ENCODE measurements around the gene PTGES3L.

PTGES3L gene

DNA sequence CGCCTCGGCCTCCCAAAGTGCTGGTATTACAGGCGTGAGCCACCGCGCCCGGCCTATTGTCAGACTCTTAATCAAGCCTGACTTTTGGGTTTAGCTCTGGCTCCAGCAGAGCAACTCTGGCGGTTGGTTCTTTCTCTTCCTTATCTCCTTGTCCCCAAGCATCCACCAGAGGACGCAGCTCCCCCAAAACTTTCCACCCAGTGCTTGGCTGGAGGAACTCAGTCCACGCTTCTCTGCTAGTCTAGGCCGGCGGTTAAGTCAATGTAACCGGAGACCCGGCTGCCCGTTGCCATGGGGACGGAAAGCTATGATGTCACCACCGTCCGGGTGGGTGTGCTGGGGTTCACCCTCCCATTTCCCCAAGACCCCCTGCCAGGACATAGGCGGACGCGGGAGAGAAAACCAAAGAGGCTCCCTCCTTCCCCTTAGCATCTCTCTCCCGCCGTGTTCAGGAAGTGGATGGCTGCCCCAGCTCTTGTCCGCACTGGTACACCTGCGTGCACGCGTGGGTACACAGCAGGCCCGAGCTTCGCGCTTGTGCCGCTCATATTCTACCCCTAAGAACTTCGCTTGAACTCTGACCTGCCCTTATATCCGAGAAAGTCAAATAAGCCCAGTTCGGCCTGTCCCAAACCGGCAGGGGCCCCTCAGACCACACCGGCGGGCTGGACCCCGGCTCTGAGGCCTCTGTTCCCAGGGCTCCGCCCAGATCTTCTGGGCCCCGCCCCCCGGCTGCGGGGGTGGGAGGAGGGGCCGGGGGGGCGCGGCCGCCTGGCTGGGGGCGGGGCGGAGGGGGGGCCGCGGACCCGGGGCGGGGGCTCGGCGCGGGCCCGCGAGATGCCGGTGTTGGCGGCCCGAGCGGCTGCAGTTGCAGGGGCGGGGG is 44.8 kb upstream of the PTGES3L start, which contains the start of gene RND2:
Gene RND2 (plus strand): TSS at position 825 of the 883 bp plus-strand sequence. CDS start 117 bp downstream, outside the sequence.
- TF ChIP-seq, protein P1, sequence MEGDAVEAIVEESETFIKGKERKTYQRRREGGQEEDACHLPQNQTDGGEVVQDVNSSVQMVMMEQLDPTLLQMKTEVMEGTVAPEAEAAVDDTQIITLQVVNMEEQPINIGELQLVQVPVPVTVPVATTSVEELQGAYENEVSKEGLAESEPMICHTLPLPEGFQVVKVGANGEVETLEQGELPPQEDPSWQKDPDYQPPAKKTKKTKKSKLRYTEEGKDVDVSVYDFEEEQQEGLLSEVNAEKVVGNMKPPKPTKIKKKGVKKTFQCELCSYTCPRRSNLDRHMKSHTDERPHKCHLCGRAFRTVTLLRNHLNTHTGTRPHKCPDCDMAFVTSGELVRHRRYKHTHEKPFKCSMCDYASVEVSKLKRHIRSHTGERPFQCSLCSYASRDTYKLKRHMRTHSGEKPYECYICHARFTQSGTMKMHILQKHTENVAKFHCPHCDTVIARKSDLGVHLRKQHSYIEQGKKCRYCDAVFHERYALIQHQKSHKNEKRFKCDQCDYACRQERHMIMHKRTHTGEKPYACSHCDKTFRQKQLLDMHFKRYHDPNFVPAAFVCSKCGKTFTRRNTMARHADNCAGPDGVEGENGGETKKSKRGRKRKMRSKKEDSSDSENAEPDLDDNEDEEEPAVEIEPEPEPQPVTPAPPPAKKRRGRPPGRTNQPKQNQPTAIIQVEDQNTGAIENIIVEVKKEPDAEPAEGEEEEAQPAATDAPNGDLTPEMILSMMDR (conservative IDR thresholded peaks at IDR 0.05; ENCODE audit: low read depth, low read length): peak; percentile 86
- peak within 1 kb of the TSS; percentile 74 for H3K4me3 ChIP-seq (ENCODE audit: low read length)
- peak; percentile 75 for DNase-seq (ENCODE audit: low read depth)

DNA sequence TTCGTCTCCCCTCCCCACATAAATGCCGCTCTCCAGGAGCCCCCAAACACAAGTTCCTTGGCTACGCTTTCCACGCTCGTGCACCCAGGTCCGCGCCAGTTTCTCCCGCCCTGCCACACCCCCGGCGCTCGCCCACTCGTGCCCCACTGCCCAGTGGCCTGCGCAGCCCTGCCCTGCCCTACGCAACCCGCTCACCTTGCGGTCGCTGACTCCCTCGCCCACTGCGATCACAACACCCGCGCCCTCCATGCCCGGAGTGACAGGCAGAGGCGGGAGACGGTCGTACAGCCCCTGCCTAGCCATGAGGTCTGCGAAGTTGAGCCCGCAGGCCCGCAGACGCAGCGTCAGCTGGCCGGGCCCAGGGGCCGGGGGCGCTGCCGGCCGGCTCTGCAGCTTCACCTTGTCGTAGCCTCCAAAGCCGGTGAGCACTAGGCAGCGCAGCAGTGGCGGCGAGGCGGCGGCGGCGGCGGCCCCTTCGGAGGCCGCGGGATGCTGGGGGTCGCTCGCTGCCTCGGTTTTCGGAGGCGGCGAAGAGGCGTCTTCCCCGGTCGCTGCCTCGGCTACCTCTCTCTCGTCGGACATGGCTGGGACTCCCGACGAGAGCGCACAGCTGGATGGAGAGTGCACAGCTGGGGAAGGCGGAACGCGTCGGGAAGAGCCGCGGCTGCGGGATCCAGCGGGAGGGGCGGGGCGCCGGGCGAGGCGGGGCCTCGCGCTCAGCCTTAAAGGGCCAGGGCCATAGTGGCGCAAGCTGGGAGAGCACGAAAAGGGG is 42.0 kb upstream of the PTGES3L start, which contains the start of gene VAT1:
Gene VAT1 (minus strand): TSS at position 645 of the 772 bp plus-strand sequence. CDS start 63 bp downstream, at position 582.
- no peak for DNase-seq (ENCODE audit: low read depth)
- peak within 1 kb of the TSS; percentile 74 for H3K4me3 ChIP-seq (ENCODE audit: low read length)
- TF ChIP-seq, protein P1 (conservative IDR thresholded peaks at IDR 0.05; ENCODE audit: low read depth, low read length): no peak

DNA sequence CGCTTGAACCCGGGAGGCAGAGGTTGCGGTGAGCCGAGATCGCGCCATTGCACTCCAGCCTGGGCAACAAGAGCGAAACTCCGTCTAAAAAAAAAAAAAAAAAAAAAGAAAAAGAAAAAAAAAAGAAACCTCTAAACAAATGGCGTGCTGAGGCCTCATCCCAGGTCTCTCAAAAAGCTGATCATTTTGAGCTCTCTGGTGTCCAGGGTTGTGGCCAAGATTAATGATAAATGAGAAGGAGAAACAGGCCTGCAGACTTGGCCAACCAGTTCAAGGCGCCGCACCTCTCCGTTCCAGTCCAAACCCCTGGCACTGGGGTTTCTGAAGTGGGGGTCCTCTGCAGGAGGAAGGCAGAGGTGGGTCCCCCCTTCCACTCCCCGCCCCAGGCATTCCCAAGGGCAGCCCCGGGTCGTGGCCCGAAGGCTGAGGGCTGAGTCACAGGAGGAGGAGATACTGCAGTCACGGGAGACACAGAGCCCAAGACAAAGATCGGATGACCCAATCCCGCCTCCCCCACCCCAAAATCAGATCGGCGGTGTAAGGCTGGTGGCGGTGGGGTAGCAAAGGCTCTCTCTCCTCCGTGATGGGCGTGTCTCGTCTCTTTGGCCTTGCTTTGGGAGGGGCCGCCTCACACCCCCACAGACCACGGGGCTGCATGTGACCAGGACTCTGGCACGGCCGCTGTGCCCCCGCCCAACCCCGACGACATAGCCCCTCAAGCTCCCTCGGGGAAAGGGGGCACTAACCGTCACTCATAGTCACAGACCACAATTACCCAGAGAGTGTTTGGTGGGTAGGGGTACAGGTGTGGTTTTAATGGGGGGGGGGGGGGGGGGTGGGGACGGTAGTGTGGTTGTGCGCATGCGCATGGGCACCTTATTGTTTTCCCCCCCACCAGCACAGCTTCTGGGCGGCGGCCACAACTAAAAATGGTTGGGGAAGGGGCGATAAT is 41.2 kb upstream of the PTGES3L start:
- TF ChIP-seq, protein P1 (conservative IDR thresholded peaks at IDR 0.05; ENCODE audit: low read depth, low read length): no peak
- H3K4me3 ChIP-seq (ENCODE audit: low read length): peak overlapping the region; percentile 74
- DNase-seq (ENCODE audit: low read depth): no peak

DNA sequence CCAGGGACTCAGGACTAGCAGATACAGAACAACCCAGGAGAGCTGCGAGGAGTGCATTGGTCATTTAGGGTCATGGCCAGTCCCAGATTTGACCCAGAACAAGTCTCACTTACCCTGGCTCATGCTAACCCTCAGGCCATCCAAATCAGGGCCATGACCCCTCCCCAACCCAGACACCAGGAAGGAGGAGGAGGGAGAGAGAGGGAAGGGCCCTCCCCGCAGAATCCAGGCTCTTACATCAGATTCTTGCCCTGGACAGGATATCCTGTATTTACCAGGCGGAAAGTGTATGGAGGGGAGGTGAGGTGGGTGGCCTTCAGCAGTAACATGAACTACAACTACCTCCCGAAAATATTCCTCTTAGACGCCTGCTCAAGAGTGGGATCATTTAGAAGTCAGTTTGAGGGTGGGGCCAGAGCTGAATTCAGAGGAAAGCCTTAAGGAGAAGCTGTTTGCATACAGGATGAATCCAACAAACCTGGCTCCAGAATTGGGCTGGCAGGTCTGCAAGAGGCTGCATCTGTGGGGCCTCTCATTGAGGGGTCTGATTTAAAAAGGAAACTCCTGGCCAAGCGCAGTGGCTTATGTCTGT is 40.2 kb upstream of the PTGES3L start:
- H3K4me3 ChIP-seq (ENCODE audit: low read length): peak overlapping the region; percentile 7
- DNase-seq (ENCODE audit: low read depth): no peak

DNA sequence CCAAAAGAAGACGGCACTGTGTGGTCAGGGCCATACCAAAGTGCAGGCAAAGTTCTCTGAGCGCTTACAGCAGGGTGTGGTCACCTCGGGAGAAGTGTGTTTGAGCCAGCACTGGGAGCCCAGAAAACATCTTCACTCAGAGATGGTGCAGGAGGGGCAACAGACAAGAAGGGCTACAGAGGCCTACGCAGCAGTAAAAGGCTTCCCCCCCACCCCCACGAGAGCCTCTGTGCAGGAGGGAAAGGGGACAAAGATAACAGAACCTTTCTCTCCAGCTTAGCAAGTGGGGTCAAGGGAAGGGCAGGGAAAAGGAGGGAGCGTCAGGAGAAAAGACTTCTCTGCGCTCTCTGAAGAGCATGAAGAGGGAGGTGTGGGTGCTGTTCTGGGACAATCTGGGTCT is 39.5 kb upstream of the PTGES3L start:
- peak overlapping the region; percentile 14 for H3K4me3 ChIP-seq (ENCODE audit: low read length)
- TF ChIP-seq, protein P1 (conservative IDR thresholded peaks at IDR 0.05; ENCODE audit: low read depth, low read length): no peak
- no peak for DNase-seq (ENCODE audit: low read depth)

More for the DNA sequence above, 40.2 kb upstream of the PTGES3L start:
- TF ChIP-seq, protein P1 (conservative IDR thresholded peaks at IDR 0.05; ENCODE audit: low read depth, low read length): no peak

DNA sequence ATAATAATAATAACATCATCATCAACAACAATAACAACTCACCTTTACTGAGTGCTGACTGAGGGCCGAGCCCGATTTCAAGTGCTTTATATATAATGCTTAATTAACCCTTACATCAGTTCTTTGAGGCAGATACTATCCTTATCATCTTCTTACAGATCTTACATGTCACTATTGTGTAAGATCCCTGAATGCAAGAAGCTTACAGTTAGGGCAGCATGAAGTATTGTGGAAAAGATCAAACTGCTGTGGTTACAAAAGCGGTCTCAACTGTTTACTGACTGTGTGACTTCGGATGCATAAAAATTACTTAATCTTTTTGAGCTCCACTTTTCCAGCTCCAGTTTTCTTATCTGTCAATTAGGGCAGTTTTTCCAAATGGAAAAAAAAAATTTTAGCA is 39.1 kb upstream of the PTGES3L start:
- TF ChIP-seq, protein P1 (conservative IDR thresholded peaks at IDR 0.05; ENCODE audit: low read depth, low read length): no peak
- DNase-seq (ENCODE audit: low read depth): no peak
- H3K4me3 ChIP-seq (ENCODE audit: low read length): no peak overlapping the region

All from retinal pigment epithelial cell (primary cell).